ENCODE data around the gene RPS25.
"Not testable (repeated sequence)": the region's sequence is repeated elsewhere in the genome, so short reads cannot be mapped to it uniquely, and the experiment has no call there.

Gene RPS25

GRCh38 chr11:119038884-119039283 is 20.7 kb upstream of the RPS25 start:
- DNase-seq: no peak

GRCh38 chr11:119034813-119035212 is 16.7 kb upstream of the RPS25 start:
- no peak for DNase-seq

DNA sequence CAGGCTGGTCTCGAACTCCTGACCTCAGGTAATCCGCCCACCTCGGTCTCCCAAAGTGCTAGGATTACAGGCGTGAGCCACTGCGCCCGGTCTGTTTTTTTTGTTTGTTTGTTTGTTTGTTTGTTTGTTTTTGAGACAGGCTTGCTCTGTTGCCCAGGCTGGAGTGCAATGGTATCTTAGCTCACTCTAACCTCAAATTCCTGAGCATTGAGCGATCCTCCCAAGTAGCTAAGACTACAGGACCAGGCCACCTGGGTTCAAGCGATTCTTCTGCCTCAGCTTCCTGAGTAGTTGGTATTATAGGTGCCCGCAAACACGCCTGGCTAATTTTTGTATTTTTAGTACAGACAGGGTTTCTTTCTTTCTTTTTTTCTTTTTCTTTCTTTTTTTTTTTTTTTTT is 15.3 kb upstream of the RPS25 start:
- not testable (repeated sequence) for DNase-seq

DNA sequence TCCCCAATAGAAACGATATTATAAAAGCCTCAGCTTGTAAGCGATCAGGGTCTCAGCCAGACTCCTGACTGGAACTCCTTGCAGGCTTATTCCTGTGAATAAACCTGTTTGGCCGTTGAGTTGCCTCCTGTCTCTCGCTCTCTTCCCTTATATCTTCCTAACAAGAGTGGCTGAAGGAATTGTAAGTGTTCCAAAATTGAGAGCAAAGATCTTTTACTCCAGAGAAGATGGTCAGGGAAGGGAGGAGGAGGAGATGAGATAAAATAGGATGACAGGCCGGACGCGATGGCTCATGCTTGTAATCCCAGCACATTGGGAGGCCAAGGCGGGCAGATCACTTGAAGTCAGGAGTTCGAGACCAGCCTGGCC is 13.8 kb upstream of the RPS25 start:
- no peak for DNase-seq

DNA sequence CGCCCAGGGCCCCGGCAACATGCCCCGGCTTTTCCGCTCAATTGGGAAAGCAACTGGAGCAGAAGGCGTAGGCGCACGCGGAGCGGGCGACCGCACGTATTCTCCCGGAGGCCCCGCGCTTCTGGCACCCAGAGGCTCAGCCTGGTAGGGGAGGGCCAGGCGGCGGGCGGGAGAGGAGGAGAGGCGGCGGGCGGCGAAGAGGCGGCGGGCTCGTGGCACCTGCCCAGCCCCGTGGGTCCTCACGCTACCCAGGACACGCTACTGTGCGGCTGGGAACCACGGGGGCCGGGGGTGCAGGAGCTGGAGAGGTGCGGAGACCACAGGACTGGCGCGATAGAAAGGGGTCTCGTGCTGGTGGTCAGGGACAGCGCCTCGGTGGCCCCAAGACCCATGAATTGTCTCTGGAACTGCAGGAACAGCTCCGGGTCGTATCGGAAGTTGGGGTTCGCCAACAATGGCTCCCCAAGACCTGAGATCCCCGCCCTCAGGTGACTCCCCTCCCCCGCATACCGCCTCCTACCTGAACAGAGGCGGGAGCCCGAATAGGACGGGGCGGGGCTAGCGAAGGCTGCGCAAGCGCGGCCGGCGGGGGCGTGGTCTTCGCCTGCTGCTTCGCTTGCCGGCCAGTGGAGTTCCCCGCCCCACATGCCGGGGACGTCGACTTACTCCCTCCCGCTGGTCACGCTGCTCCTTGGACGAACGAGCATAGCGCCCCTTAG is 12.3 kb upstream of the RPS25 start, which contains the start of gene SLC37A4:
SLC37A4 (minus strand) TSS at position 549 of the 719 bp plus-strand sequence.
- peak; percentile 94 for DNase-seq

DNA sequence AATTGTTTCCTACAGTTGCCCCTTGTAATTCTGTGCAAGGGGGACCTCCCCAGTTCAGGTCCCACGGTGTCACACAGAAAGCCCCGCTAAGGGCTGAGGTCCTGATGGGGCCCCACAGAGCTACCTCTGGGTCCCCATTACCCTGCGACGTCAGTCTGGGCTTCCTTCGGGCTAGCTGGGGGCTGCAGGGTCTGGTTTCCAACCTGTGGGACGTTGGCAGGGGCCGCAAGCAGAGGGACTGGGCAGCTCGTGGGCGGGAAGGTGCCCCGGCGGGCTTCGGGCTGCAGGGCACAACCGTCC is 11.8 kb upstream of the RPS25 start:
- DNase-seq: no peak

GRCh38 chr11:119029340-119030028 is 11.3 kb upstream of the RPS25 start:
- no peak for DNase-seq

- no peak for DNase-seq
Observed at GRCh38 chr11:119029069-119029339, 10.9 kb upstream of the RPS25 start.

GRCh38 chr11:119028346-119029068 is 10.4 kb upstream of the RPS25 start:
- DNase-seq: no peak

DNA sequence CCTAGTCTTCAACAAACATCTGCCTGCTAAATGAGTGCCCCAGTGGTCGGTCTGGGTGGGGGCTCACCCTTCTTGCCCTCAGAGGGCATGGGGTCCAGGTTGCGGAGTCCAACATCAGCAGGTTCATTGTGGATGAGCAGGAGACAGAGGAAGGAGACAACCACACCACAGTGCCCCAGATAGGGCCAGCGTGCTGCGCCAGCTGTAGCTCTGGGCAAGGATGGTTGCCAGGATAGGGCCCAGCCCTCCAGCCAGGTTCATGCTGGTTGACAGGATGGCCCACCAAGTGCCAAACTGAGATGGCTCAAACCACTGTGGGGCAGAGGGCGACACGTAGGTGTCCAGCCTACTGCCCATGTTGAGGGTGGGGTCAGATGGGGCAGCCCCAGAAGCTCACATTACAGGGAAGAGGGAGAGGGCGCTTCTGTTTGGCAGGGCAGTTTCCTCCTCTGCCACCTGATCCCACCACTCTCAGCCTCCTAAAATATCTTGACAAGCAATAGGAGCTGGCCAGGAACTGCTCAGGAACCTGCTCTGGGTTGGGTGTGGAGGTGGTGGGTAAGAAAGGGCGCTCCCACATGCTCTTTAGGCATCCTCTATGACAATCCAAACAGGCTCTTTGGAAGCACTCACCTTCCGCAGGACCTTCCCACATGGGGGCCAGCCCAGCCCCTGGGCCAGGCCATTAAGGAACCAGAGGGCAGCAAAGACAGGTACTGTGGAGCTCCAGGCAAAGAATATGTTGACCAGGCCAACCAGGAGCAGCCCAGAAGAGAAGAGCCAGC is 9.6 kb upstream of the RPS25 start:
- no peak for DNase-seq

DNA sequence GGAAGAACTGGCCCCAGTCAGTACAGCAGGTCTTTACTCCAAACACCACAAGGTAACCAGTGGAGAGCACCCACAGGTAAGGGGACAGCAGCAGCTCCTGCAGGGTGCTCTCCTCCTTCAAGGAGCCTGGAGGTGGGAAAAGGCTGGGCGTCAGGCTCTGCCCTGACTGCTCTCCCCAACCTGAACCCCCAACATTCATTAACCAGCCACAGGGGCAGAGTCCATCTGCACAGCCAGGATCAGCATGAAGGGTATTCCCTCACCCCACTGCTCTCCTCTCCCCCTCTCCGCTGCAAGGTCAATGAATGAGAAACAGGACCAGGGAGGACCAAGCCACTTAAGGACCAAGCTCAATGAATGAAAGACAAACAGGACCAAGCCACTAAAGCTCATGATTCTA is 8.8 kb upstream of the RPS25 start:
- DNase-seq: no peak

DNA sequence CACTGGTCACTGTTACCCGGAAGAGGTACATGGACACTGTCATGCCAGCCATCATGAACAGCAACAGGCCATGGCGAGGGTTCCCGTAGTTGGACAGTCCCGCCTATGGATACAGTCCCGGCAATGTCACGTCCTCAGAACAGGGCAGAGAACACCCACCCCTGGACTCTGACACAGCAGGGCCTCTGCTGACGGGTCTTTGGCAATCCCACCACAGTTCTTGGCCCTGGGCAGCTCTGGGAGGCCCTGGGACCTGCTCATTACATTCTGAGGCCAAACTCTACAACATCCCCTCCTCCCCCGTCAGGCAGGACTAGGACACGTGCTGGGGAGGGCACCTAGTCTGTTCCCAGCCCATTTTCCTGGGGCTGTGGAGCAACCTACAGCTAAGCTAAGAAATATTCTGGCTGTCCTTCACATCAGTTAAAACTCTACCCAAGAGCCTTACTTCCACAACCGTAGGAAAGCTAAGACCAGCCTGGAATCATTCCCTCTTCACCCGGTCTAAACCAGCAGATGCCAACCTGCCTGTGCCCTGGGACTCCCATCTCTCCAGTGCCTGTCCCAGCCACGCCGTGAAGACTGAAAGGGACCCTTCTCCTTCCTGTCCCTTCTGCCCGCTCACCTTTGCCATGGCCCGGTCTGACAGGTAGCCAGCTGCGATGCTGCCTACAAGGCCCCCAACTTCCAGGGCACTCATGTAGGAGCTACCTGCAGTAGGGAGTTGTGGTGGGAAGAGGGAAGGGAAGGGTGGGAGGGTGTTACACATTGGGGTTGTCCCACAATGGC is 8.0 kb upstream of the RPS25 start:
- no peak for DNase-seq

- DNase-seq: no peak
Observed at GRCh38 chr11:119025541-119025940, 7.4 kb upstream of the RPS25 start.

- no peak for DNase-seq
Observed at GRCh38 chr11:119025099-119025473, 6.9 kb upstream of the RPS25 start.

DNA sequence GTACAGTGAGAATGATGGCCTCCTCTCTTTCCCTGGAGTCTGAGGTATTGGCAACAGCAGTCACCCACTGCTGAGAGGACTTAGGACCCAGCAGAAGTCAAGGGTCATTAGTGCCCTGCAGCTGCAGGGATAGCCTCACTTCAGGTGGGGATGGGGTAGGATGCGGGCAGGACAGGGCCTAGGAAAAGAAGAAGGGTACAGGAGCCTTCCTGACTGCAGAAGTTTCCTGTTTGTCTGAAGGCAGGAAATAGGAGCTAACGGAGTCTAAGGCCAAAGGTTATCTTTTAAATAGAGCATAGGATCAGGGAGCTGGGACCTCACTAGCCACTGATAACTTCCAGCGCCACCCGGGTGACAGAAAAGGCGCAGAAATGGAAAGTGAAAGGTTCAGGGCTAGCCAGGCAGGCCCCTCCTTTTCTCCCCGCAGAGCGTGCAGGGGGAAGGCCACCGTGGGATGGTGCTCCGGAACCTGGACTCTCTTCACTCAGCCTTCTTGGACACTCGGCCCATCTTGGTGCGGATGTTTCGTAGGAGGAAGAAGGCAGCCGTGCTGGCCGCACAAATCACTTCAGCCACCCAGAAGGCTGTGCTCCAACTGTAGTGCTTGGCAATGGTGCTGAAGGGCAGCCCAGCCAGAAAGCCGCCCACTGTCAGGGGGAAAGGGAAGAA is 6.4 kb upstream of the RPS25 start:
- DNase-seq: no peak

- no peak for DNase-seq
Observed at GRCh38 chr11:119023741-119024140, 5.6 kb upstream of the RPS25 start.

DNA sequence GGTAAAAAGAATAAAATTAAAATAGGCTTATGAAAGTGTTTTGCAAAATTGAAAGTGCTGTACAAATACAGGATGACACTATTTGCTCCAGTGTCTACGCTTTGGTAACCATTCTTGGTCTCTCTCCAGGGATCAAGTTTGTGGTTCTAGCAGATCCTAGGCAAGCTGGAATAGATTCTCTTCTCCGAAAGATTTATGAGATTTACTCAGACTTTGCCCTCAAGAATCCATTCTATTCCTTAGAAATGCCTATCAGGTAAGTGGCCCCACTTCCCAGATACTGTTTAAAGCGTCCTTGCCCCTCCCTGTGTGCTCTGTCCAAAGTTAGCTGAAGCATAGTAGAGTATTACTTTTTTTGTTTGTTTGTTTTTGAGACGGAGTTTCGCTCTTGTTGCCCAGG is 3.5 kb upstream of the RPS25 start:
- DNase-seq: no peak

DNA sequence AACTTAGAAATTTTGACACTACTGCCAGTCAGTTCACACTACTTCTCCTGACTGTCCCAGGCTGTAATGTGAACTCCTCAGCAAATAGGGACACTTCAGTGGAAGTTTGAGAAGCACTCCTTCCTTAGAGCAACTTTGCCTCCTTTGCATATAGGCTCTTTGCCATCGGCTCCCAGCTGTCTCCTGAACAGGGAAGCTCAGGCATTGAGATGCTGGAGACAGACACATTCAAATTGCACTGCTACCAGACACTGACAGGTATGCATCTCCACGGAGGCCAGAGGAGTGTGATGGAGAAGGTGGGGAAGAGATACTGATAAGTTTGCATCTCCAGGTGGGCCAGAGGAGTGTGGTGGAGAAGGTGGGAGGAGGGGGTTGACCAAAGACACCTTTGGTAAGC is 1.9 kb upstream of the RPS25 start:
- no peak for DNase-seq

- DNase-seq: not testable (repeated sequence)
Observed at GRCh38 chr11:119017377-119017776, 766 bp downstream of the RPS25 start.

- DNase-seq: no peak
Observed at GRCh38 chr11:119016216-119017009, 1.7 kb downstream of the RPS25 start.

DNA sequence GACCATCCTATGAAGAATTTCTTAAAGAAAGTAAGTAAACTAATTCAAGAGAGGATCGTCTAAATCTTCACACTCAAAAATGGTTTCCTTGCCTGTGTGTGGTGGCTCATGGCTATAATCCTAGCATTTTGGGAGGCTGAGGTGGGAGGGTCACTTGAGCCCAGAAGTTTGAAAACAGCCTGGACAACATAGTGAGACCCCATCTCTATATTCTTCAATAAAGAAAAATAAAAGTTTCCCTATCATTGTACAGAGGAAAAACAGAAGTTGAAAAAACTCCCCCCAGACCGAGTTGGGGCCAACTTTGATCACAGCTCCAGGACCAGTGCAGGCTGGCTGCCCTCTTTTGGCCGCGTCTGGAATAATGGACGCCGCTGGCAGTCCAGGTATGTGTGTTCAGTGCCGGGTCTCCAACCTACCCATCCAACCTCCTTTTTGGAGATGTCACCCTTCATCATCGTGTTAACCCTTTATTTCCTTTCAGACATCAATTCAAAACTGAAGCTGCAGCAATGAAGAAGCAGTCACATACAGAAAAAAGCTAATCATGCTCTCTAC is 3.0 kb downstream of the RPS25 start:
- DNase-seq: no peak
